HG03064 (cell line): ENCODE data around the gene STRADB.
"Not testable (repeated sequence)": the region's sequence is repeated elsewhere in the genome, so short reads cannot be mapped to it uniquely, and the experiment has no call there.

Experiments
- ATAC-seq: cut with Tn5 transposase; IDR thresholded peaks from one replicate; pipeline ENCODE4 v1.9.1; 2021; ENCODE audit warnings: low read depth; ENCODE audit not compliant: unreplicated experiment

STRADB gene

GRCh38 chr2:201430322-201430721 lies 21.2 kb upstream of the STRADB start:
- not testable (repeated sequence) for ATAC-seq

GRCh38 chr2:201430839-201431238 lies 20.7 kb upstream of the STRADB start:
- no peak for ATAC-seq

- no peak for ATAC-seq
These were observed 19.4 kb upstream of the STRADB start for GRCh38 chr2:201432038-201432620.

GRCh38 chr2:201432621-201433393 lies 18.7 kb upstream of the STRADB start:
- ATAC-seq: no peak

- no peak for ATAC-seq
These were observed 18.0 kb upstream of the STRADB start for GRCh38 chr2:201433394-201433995.

- no peak for ATAC-seq
These were observed 15.4 kb upstream of the STRADB start for GRCh38 chr2:201436141-201436540.

- ATAC-seq: not testable (repeated sequence)
These were observed 12.1 kb upstream of the STRADB start for GRCh38 chr2:201439336-201439922.

- ATAC-seq: no peak
These were observed 11.4 kb upstream of the STRADB start for GRCh38 chr2:201440182-201440581.

GRCh38 chr2:201441409-201441808 lies 10.1 kb upstream of the STRADB start:
- peak; percentile 68 for ATAC-seq

GRCh38 chr2:201444746-201445465 lies 6.6 kb upstream of the STRADB start:
- no peak for ATAC-seq

GRCh38 chr2:201447086-201447485 lies 4.5 kb upstream of the STRADB start:
- ATAC-seq: no peak

- no peak for ATAC-seq
These were observed 3.5 kb upstream of the STRADB start for GRCh38 chr2:201448061-201448460.

GRCh38 chr2:201448701-201449100 lies 2.8 kb upstream of the STRADB start:
- ATAC-seq: no peak

GRCh38 chr2:201450954-201451291 lies 617 bp upstream of the STRADB start:
- ATAC-seq: peak; percentile 19

- ATAC-seq: no peak
These were observed 750 bp downstream of the STRADB start for GRCh38 chr2:201452058-201452921.

- no peak for ATAC-seq
These were observed 1.5 kb downstream of the STRADB start for GRCh38 chr2:201452922-201453643.

GRCh38 chr2:201458381-201458780 lies 6.8 kb downstream of the STRADB start:
- no peak for ATAC-seq

GRCh38 chr2:201460532-201460931 lies 9.0 kb downstream of the STRADB start:
- no peak for ATAC-seq

- no peak for ATAC-seq
These were observed 13.0 kb downstream of the STRADB start for GRCh38 chr2:201464547-201464946.
